Urothelium cell line (cell line): Measurements from ENCODE around the gene CHID1.

Experiments
- DNase-seq: peaks from one replicate; pipeline ENCODE4 v3.0.0; 2011; ENCODE audit warnings: low spot score, mixed read lengths
- FAIRE-seq: peaks from 2 replicates; lab custom pipeline; 2011; peaks lifted over from hg19 to GRCh38; lab: Jason Lieb, UNC

The CHID1 gene

GRCh38 chr11:826227-826621 is 84.4 kb downstream of the CHID1 start:
- DNase-seq, result no peak
- no peak for FAIRE-seq

GRCh38 chr11:825366-826226 is 85.0 kb downstream of the CHID1 start:
- no peak for DNase-seq
- no peak for FAIRE-seq

- no peak for FAIRE-seq
- DNase-seq, result no peak
These were observed 85.7 kb downstream of the CHID1 start for GRCh38 chr11:824942-825341.

GRCh38 chr11:824292-824880 is 86.2 kb downstream of the CHID1 start:
- FAIRE-seq, result no peak
- DNase-seq, result no peak

GRCh38 chr11:823441-824291 is 86.9 kb downstream of the CHID1 start:
- FAIRE-seq (no peak), DNase-seq (no peak)

- FAIRE-seq (no peak), DNase-seq (no peak)
These were observed 88.9 kb downstream of the CHID1 start for GRCh38 chr11:821512-822371.

GRCh38 chr11:820655-821511 is 89.7 kb downstream of the CHID1 start:
- FAIRE-seq (no peak), DNase-seq (peak; percentile 35)

GRCh38 chr11:819943-820649 is 90.5 kb downstream of the CHID1 start:
- FAIRE-seq (no peak), DNase-seq (peak; percentile 71)

- DNase-seq (peak; percentile 83), FAIRE-seq (no peak)
These were observed 91.3 kb downstream of the CHID1 start for GRCh38 chr11:819129-819931.

GRCh38 chr11:818396-819128 is 92.0 kb downstream of the CHID1 start, which contains the start of gene PNPLA2:
PNPLA2 (plus strand) TSS chr11:818914; CDS start chr11:819719, 805 bp downstream.
- no peak for DNase-seq

More at GRCh38 chr11:818396-819128, 92.0 kb downstream of the CHID1 start, which contains the start of gene PNPLA2:
- no peak for FAIRE-seq
